GM21423 (cell line): Measurements from ENCODE around the gene PGS1.
"Not testable (repeated sequence)": the region's sequence is repeated elsewhere in the genome, so short reads cannot be mapped to it uniquely, and the experiment has no call there.

ENCODE experiments used
- ATAC-seq: cut with Tn5 transposase; IDR thresholded peaks from one replicate; pipeline ENCODE4 v1.9.1; 2021; ENCODE audit warnings: mild to moderate bottlenecking, moderate library complexity; ENCODE audit not compliant: unreplicated experiment

The PGS1 gene

DNA sequence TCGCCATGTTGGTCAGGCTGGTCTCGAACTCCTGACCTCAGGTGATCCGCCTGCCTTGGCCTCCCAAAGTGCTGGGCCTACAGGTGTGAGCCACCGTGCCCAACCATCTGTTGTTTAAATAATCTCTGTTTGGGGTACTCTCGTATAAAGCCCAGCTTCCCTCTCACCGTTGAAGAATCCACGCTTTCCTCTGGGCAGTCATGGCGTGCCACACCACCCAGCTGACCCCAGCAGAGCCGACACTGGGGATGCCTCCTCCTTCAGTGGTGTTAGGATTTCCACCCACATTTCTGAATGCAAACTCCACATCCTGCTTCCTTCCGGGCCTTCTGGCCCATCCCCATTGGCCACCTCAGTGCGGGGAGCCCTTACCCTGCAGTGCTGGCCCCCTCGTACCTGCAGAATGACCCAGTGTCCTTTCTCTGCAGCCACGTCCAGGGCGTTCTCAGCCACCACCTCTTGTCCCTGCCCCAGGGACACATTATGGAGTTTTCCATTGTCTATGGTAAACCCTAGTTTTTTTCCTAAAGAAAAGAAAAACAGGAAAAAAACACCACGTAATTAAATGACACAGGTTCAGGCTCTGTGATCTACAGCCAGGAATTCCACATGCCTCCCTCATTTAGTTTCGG is 60.4 kb downstream of the PGS1 start:
- ATAC-seq, result no peak

DNA sequence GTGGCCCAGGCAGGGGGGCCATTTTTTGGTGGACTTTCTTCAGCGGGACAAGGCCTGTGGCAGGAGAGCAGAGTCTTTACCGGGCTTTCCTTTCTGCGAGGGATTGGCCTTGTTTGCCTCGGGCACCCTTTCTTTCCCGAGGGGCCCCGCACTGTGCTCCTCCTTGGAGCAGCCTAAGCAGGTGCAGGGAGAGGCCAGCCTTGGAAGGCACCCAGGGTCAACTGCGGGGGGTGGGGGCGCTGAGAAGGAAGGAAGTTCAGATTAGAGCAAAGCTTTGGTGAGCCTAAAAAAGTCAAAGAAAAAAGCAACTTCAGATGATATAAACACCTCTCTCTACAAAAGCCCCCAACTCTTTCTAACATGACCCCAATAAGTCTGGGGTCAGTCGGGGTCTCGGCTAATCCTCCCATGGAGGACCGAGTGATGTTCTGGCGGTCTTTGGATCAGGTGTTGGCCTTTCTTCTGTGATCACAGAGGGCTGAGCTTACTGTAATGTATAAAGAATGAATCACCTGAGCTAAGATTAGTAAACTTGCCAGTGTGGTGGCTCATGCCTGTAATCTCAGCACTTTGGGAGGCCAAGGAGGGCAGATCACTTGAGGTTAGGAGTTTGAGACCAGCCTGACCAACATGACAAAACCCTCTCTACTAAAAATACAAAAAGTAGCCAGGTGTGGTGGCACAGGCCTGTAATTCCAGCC is 63.0 kb downstream of the PGS1 start:
- no peak for ATAC-seq

- ATAC-seq, result no peak
Measured at GRCh38 chr17:78442648-78443218, 64.3 kb downstream of the PGS1 start.

GRCh38 chr17:78444392-78444791 is 65.9 kb downstream of the PGS1 start:
- no peak for ATAC-seq

DNA sequence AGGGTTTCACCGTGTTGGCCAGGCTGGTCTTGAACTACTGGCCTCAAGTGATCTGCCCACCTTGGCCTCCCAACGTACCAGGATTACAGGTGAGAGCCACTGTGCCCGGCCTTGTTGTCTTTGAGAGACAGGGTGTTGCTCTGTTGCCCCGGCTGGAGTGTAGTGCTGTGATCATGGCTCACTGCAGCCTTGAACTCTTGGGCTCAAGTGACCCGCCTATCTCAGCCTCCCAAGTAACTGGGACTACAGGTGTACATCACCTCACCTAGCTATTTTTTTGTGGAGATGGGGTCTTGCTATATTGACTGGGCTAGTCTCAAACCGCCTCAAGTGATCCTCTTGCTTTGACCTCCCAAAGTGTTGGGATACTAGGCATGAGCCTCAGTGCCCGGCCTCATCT is 68.4 kb downstream of the PGS1 start:
- ATAC-seq, result no peak

- no peak for ATAC-seq
Measured at GRCh38 chr17:78448356-78448993, 70.0 kb downstream of the PGS1 start.

GRCh38 chr17:78449983-78450595 is 71.6 kb downstream of the PGS1 start:
- no peak for ATAC-seq

DNA sequence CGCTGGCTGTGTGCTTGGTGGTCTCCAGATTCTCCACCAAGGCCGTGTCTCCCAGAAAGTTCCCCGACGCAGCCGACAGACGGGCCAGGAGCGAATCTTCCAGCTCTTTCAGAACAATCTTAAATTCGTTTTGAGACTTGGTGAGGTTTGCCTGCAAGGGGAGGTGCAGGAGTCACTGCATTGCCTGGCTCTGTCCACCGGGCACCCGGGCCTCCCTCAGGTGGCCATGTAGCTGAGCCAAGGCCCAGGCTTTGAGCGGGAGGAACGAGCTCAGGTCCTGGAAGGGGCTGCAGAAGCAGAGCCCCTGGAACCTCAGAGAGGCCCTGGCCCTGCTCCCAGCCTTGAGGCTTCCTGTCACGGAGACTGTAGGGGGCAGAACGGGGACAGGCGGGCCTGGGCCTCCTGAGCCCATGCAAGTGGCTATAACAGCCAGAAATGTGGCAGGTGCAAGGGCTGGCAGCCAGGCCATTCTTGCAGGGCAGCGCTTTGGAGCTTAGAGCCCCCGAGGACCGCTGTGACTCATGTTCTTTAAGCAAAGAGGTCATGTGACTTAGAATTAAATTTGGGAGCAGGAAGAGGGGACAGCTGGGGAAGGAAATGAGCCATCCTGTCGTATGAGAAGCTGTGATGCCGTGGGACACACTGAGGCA is 72.4 kb downstream of the PGS1 start:
- ATAC-seq, result no peak

DNA sequence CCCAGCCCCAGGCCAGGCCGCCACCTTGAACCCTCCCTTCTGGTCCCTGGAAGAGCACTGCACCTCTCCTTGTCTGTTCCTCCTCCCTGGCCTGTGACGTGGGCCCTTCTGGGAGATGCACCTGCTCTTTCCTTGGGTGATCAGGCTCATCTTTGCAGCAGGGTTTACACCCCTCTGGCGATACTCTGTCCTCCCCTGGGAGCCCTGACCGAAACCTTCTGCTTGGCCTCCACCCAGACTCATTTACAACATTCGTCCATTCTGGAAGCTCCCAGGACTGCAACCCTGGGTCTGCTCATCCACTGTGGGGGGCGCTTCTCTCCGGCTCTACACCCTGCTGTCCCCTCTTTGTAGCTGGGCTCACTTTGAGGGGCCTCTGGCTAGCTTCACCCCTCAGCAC is 73.3 kb downstream of the PGS1 start:
- no peak for ATAC-seq

DNA sequence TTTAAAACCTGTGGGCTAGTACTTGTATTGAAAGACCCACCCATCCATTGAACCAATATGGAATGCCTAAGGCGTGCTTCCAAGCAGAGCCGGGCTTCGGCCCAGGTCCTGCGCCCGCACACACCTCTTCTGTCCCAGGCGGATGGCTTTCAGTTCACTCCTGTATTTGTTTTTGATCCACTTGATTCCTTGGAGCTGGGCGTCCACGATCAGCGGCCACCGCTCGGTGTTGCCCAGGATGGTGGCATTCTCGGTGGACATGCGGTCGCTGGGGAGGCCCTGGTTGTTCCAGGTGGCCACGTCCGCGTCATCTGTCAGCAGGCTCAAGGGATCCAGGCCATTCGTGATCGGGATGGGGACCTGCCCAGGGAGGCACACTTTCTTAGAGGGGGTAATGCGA is 75.9 kb downstream of the PGS1 start:
- no peak for ATAC-seq

DNA sequence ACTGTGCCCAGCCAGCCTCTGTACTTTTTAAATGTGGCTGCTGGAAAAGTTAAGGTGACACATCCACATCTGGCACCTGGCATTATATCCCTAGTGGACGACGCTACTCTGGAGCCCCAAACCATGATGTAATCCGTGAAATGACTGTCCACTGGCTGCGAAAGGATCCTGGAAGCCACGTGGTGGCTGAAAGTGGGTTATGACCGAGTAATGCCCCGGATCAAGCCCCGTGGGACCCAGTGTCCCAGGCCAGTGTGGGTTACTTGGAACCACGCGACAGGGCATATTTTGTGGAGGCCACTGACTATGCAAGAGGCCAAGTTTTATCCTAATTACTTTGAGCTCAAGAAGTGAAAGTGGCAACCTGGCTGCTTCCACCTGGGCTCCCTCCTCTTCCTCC is 79.6 kb downstream of the PGS1 start:
- no peak for ATAC-seq

GRCh38 chr17:78458736-78459335 is 80.4 kb downstream of the PGS1 start:
- ATAC-seq, result no peak

DNA sequence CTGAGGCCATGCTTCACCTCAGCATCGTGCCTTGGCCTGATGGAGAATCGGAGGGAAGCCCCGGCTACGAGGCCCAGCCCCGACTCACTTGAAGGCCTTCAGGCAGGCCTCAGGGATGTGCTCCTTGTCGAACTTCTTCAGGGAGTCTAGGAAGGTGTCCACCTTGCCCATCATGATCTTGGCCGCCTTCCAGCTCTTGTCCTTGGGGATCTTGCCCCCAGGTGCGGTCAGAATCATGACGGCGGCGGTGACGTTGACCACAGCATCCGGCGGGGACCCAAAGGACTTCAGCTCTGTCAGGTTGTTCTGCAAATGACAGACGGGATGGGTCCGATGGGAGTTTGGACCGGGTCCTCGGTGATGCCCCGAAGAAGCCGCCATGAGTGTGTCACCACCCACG is 81.2 kb downstream of the PGS1 start:
- ATAC-seq, result no peak

DNA sequence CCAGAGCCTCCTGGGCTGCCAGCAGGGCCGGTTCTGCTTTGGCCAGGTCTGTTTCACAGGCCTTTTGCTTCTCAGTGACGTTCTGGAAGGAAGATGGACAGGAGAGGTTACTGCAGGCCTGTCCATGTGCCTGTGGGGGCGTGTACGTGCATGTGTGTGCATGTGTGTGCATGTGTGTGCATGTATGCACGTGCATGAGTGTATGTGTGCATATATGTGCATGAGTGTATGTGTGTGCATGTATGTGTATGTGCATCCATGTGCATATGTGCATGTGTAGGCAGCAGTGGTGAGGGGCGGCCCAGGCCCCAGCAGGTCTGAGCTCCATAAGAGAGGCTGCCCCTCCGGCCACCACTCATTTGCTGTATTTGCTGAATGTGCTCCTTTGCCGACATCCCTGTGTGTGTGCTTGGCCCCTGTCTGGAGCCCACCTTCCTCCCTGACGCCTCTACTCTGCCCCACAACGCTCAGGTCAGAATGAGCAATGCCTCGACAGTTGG is 81.8 kb downstream of the PGS1 start:
- ATAC-seq, result no peak

DNA sequence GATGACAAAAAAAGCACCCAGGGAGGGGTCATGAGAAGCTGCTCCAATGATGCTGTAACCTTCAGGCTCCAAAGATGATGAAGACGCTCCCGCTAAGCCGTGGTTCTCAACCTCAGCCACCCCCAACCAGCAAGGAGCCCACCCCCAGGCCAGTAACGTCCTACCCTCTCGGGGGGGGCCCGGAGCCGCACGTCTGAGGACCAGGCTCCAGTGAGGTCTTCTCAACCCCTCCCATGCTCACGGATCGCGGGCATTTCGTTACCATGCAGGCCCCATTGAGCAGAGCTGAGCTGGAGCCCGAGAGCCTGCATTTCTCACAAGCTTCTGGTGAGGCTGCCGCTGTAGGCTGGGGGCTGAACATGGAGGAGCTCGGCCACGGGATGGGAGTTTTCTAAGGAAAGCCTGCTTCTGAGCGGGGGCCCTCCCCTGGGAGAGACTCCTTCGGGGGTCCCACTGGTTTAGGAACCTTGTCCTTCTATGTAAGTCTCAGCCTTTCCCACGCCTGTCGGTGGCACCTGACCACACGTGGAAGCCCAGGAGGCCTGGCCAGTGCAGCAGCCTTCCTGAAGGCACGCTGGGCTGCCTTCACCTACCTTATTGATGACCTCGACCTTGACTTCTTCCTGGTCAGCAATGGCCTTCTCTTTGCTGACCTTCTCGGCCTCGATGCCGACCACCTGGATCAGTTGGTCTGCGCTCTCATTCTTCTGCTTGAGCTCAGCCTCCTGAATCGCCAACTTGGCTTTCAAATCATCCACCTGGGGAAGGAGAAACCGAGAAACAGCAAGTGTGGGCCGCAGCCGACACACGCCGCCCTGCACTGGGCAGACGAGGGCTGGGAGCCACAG is 82.7 kb downstream of the PGS1 start:
- ATAC-seq, result no peak

DNA sequence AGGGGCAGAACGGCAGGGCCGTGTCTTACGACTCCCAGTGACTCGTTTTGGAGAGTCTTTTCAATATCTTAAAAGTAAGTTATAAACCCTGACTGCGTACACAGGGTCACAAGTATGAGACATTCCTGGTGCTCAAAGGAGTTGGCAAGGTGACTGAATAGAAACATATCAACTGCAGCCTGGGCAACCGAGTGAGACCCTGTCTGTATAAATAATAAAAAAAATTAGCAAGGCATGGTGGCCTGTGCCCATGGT is 83.3 kb downstream of the PGS1 start:
- no peak for ATAC-seq

DNA sequence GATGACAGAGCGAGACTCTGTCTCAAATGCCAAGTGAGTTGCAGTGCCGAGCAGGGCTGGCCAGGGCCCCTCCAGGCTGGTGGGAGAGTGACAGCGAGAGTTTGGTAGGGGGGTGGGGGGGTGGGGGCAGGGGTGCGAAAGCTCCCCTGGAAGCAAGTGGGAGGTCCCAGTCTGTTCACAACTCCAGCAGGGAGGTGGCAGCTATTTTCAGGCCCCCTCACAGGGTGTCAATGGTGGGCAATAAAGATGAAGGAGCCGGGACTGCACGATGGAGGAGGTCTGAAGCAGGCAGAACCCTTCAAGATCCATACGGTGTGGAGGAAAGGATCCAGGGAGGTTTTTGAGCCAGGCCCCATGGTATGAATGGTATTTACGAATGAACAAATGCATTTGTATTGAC is 83.7 kb downstream of the PGS1 start:
- ATAC-seq, result no peak

- not testable (repeated sequence) for ATAC-seq
Measured at GRCh38 chr17:78466109-78466785, 87.8 kb downstream of the PGS1 start.
